IMR-90 (cell line): Measurements from ENCODE around the gene DCAF16. TPM values are rescaled to one million over a fixed set of nuclear protein-coding genes. Genes with fewer than 3 reads are reported as not detected.

Source experiments
- ATAC-seq: fragments of 200-7000 bp; cut with Tn5 transposase; 2 replicates; pipeline ENCODE4 v1.9.1; 2020; ENCODE audit warnings: low read depth, mild to moderate bottlenecking, moderate library complexity
- BruUV-seq: library from RNA; stranded (reverse); fragments of 400-500 nt; replicated peaks from 2 replicates; lab custom pipeline; 2021; lab: Mats Ljungman, UMichigan
- CTCF ChIA-PET: fragments of 300-600 bp; formaldehyde crosslinking; extraction: SDS; loops from one replicate; lab custom pipeline; 2021; ENCODE audit warnings: antibody characterized with exemption; lab: Yijun Ruan, JAX
- POLR2A ChIA-PET: fragments of 300-600 bp; sonication (Branson Sonifier 250); formaldehyde crosslinking; loops from one replicate; lab custom pipeline; 2022; ENCODE audit warnings: antibody characterized with exemption; ENCODE audit not compliant: unreplicated experiment; lab: Charles Lee
- DNase-seq: peaks from one replicate; pipeline ENCODE4 v3.0.0; 2013
- H2AFZ ChIP-seq: replicated peaks from 2 replicates; pipeline ENCODE3; 2013; ENCODE audit warnings: low read length, mild to moderate bottlenecking; ENCODE audit not compliant: poor library complexity
- H2AK5ac ChIP-seq: 2 replicates; pipeline ENCODE4 v1.6.1; 2013; ENCODE audit warnings: low read depth, low read length, inconsistent platforms
- H2AK9ac ChIP-seq: replicated peaks from 2 replicates; pipeline ENCODE3; 2013; ENCODE audit warnings: mild to moderate bottlenecking, low read depth, low read length, moderate library complexity; ENCODE audit not compliant: poor library complexity
- H2BK120ac ChIP-seq: 2 replicates; pipeline ENCODE4 v1.6.1; 2013; ENCODE audit warnings: low read depth, low read length, inconsistent platforms
- H2BK15ac ChIP-seq: 3 replicates; pipeline ENCODE4 v1.6.1; 2013; ENCODE audit warnings: low read depth, low read length, inconsistent platforms
- H2BK20ac ChIP-seq: 2 replicates; pipeline ENCODE4 v1.6.1; 2013; ENCODE audit warnings: low read depth, mild to moderate bottlenecking, inconsistent platforms, low read length, moderate library complexity
- H2BK5ac ChIP-seq: 2 replicates; pipeline ENCODE4 v1.6.1; 2013; ENCODE audit warnings: mild to moderate bottlenecking, low read depth, low read length, inconsistent platforms; ENCODE audit not compliant: poor library complexity, severe bottlenecking
- H3K14ac ChIP-seq: replicated peaks from 2 replicates; pipeline ENCODE4 v1.6.1; 2013; ENCODE audit warnings: low read depth, low read length, inconsistent platforms
- H3K18ac ChIP-seq: 2 replicates; pipeline ENCODE4 v1.6.1; 2013; ENCODE audit warnings: low read depth, low read length, control low read depth
- H3K23ac ChIP-seq: 2 replicates; pipeline ENCODE4 v1.6.1; 2013; ENCODE audit warnings: low read depth, low read length, inconsistent platforms
- H3K27ac ChIP-seq: 2 replicates; pipeline ENCODE4 v1.5.1; 2013; ENCODE audit warnings: mild to moderate bottlenecking, control low read depth, low read length; ENCODE audit not compliant: insufficient read depth
- H3K27me3 ChIP-seq: 2 replicates; pipeline ENCODE4 v1.6.1; 2013; ENCODE audit warnings: low read length; ENCODE audit not compliant: control insufficient read depth, insufficient read depth
- H3K36me3 ChIP-seq: 2 replicates; pipeline ENCODE4 v1.6.1; 2013; ENCODE audit warnings: low read length, mixed read lengths; ENCODE audit not compliant: control insufficient read depth, insufficient read depth
- H3K4ac ChIP-seq: 2 replicates; pipeline ENCODE4 v1.6.1; 2013; ENCODE audit warnings: low read depth, low read length, inconsistent platforms
- H3K4me1 ChIP-seq: 2 replicates; pipeline ENCODE4 v1.6.1; 2013; ENCODE audit warnings: low read length, mixed read lengths; ENCODE audit not compliant: control insufficient read depth, insufficient read depth
- H3K4me2 ChIP-seq: 2 replicates; pipeline ENCODE4 v1.6.1; 2013; ENCODE audit warnings: low read depth, mild to moderate bottlenecking, control low read depth, low read length, moderate library complexity
- H3K4me3 ChIP-seq: 2 replicates; pipeline ENCODE4 v1.5.1; 2013; ENCODE audit warnings: low read depth, mild to moderate bottlenecking, control low read depth, low read length, moderate library complexity; ENCODE audit not compliant: insufficient read depth
- H3K56ac ChIP-seq: 2 replicates; pipeline ENCODE4 v1.6.1; 2013; ENCODE audit warnings: low read length, inconsistent platforms; ENCODE audit not compliant: insufficient read depth; ENCODE audit errors: extremely low read depth
- H3K79me1 ChIP-seq, 2 experiments: 2 replicates each; pipeline ENCODE4 v1.6.1; 2013; ENCODE audit warnings: low read length in 2 of 2, inconsistent platforms in 1 of 2, low read depth in 1 of 2
- H3K9ac ChIP-seq: 2 replicates; pipeline ENCODE4 v1.6.1; 2013; ENCODE audit warnings: low read depth, low read length, control low read depth
- H3K9me1 ChIP-seq: 2 replicates; pipeline ENCODE4 v1.6.1; 2013; ENCODE audit warnings: low read length, inconsistent platforms; ENCODE audit not compliant: insufficient read depth
- H3K9me3 ChIP-seq: 2 replicates; pipeline ENCODE4 v1.6.1; 2013; ENCODE audit warnings: low read length; ENCODE audit not compliant: control insufficient read depth, insufficient read depth
- H4K20me1 ChIP-seq: 2 replicates; pipeline ENCODE4 v1.6.1; 2013; ENCODE audit warnings: low read length, inconsistent platforms; ENCODE audit not compliant: insufficient read depth
- H4K5ac ChIP-seq: 2 replicates; pipeline ENCODE4 v1.6.1; 2013; ENCODE audit warnings: mild to moderate bottlenecking, low read depth, low read length, control low read depth
- H4K8ac ChIP-seq, 2 experiments: 2 replicates each; pipeline ENCODE4 v1.6.1; 2013; ENCODE audit warnings: low read depth in 2 of 2, low read length in 2 of 2, control low read depth in 1 of 2, inconsistent platforms in 1 of 2
- H4K91ac ChIP-seq: 2 replicates; pipeline ENCODE4 v1.6.1; 2013; ENCODE audit warnings: low read depth, low read length, inconsistent platforms; ENCODE audit not compliant: insufficient read depth
- BHLHE40 ChIP-seq: fragments of 150-350 bp; IDR thresholded peaks from 2 replicates; pipeline ENCODE4 v1.6.1; 2016; ENCODE audit warnings: mild to moderate bottlenecking, low read depth, low read length
- CEBPB ChIP-seq: IDR thresholded peaks from 2 replicates; pipeline ENCODE4 v1.6.1; 2012; ENCODE audit warnings: low read depth, low read length, improper control_type of control experiment
- CHD1 ChIP-seq: IDR thresholded peaks from 2 replicates; pipeline ENCODE4 v1.6.1; 2012; ENCODE audit warnings: low read depth, low read length, improper control_type of control experiment
- CTCF ChIP-seq: conservative IDR thresholded peaks from 2 replicates; pipeline ENCODE4 v1.5.1; 2012; ENCODE audit warnings: mild to moderate bottlenecking, low read depth, low read length, improper control_type of control experiment
- ELK1 ChIP-seq: fragments of 150-350 bp; IDR thresholded peaks from 2 replicates; pipeline ENCODE4 v1.6.1; 2016; ENCODE audit warnings: low read depth, mild to moderate bottlenecking, low read length, moderate library complexity, borderline replicate concordance
- MAFK ChIP-seq: IDR thresholded peaks from 2 replicates; pipeline ENCODE4 v1.6.1; 2012; ENCODE audit warnings: low read depth, low read length, improper control_type of control experiment
- MAZ ChIP-seq: IDR thresholded peaks from 2 replicates; pipeline ENCODE4 v1.6.1; 2012; ENCODE audit warnings: low read depth, mild to moderate bottlenecking, low read length, improper control_type of control experiment, moderate library complexity, borderline replicate concordance
- MXI1 ChIP-seq: IDR thresholded peaks from 2 replicates; pipeline ENCODE4 v1.6.1; 2012; ENCODE audit warnings: low read depth, mild to moderate bottlenecking, low read length, moderate library complexity, borderline replicate concordance
- NFE2L2 ChIP-seq: fragments of 150-350 bp; IDR thresholded peaks from 2 replicates; pipeline ENCODE4 v1.6.1; 2016; ENCODE audit warnings: low read depth, mild to moderate bottlenecking, low read length
- POLR2A ChIP-seq: IDR thresholded peaks from 2 replicates; pipeline ENCODE4 v1.6.1; 2012; ENCODE audit warnings: mild to moderate bottlenecking, low read depth, low read length
- RAD21 ChIP-seq: IDR thresholded peaks from 2 replicates; pipeline ENCODE4 v1.6.1; 2012; ENCODE audit warnings: low read length, improper control_type of control experiment
- RCOR1 ChIP-seq: IDR thresholded peaks from 2 replicates; pipeline ENCODE4 v1.6.1; 2012; ENCODE audit warnings: mild to moderate bottlenecking, low read length, improper control_type of control experiment; ENCODE audit not compliant: insufficient replicate concordance
- RFX5 ChIP-seq: IDR thresholded peaks from 2 replicates; pipeline ENCODE4 v1.8.0; 2012; ENCODE audit warnings: low read depth, mild to moderate bottlenecking, low read length, moderate library complexity
- SMC3 ChIP-seq: fragments of 150-350 bp; IDR thresholded peaks from 2 replicates; pipeline ENCODE4 v1.6.1; 2016; ENCODE audit warnings: low read depth, mild to moderate bottlenecking, antibody characterized with exemption, low read length, moderate library complexity
- WGBS, 2 experiments: methylation state at CpG; one replicate each; pipeline versions ENCODE4 v1.1.5 to v1.1.7; 2013; ENCODE audit warnings: missing lambda C conversion rate in 2 of 2; ENCODE audit not compliant: insufficient read length in 1 of 2; ENCODE audit errors: extremely low coverage in 2 of 2; 5-methylcytosine and 5-hydroxymethylcytosine counted together
- dilution Hi-C: fragments of 300-500 bp; cut with HindIII; formaldehyde crosslinking; loops from one replicate; pipeline ENCODE4 v1.14.3; 2018; ENCODE audit warnings: low sequenced_read_pairs; ENCODE audit not compliant: unreplicated experiment
- in situ Hi-C: fragments of 300-500 bp; cut with MboI; formaldehyde crosslinking; loops from 3 replicates; pipeline ENCODE4 v1.14.3; 2019; ENCODE audit warnings: low sequenced_read_pairs, inconsistent platforms, mixed read lengths
- intact Hi-C: fragments of 100-400 bp; cut with micrococcal nuclease; formaldehyde crosslinking; loops from 2 replicates; pipeline ENCODE4 v1.10.0; 2022
- polyA plus RNA-seq, 3 experiments: library from polyadenylated mRNA; depleted of rRNA; stranded (reverse); fragments of >200 nt; gene quantifications; 2 replicates each; pipeline ENCODE4 v1.2.3, GENCODE V29; 2012; ENCODE audit warnings: low replicate concordance in 1 of 3
- total RNA-seq: library from RNA; depleted of rRNA; stranded (reverse); fragments of >200 nt; gene quantifications from 2 replicates; pipeline ENCODE4 v1.2.3, GENCODE V29; 2012
- TF ChIP-seq, protein P1 (sequence below): fragments of 150-350 bp; IDR thresholded peaks from 2 replicates; pipeline ENCODE4 v1.6.1; 2017; ENCODE audit warnings: mild to moderate bottlenecking, antibody characterized with exemption, low read length, low read depth

Gene DCAF16
- total and polyA plus RNA-seq, 2 of the 4 experiments (the other 2 are of a cell fraction): 15.1 to 31.5 TPM

DNA sequence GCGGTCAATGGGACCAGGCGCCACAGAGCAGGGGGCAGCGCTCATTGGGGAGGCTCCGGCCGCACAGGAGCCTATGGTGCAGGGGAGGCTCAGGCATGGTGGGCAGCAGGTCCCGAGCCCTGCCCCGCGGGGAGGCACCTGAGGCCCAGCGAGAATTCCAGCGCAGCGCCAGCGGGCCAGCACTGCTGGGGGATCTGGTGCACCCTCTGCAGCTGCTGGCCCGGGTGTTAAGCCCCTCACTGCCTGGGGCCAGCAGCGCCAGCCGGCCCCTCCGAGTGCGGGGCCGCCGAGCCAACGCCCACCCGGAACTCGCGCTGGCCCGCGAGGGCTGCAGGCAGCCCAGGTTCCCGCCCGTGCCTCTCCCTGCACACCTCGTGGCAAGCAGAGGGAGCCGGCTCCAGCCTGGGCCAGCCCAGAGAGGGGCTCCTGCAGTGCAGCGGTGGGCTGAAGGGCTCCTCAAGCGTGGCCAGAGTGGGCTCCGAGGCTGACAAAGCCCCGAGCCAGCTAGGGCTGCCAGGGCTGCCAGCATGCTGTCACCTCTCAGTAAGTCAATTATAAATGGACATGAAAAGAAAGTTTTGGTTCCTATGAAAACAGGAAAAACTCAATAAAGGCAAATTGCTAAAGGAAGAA lies 43.6 kb downstream of the DCAF16 start:
- H3K9ac ChIP-seq: no peak overlapping the region
- no peak overlapping the region for H2AFZ ChIP-seq
- in situ Hi-C loops (no loop called here), dilution Hi-C loops (no loop called here), intact Hi-C loops (no loop called here)
- H2BK5ac ChIP-seq: no peak overlapping the region
- no peak overlapping the region for H4K5ac ChIP-seq
- no peak overlapping the region for H2BK20ac ChIP-seq
- H3K9me3 ChIP-seq: no peaks in the 10 kb centered on the region
- no peaks in the 10 kb centered on the region for H3K79me1 ChIP-seq
- TF ChIP-seq MXI1 (no peak), RAD21 (no peak), POLR2A (no peak), CHD1 (no peak), MAFK (no peak), RCOR1 (no peak), CEBPB (no peak), ELK1 (no peak), BHLHE40 (no peak), CTCF (no peak), MAZ (no peak), NFE2L2 (no peak), RFX5 (no peak), SMC3 (no peak)
- TF ChIP-seq, protein P1, sequence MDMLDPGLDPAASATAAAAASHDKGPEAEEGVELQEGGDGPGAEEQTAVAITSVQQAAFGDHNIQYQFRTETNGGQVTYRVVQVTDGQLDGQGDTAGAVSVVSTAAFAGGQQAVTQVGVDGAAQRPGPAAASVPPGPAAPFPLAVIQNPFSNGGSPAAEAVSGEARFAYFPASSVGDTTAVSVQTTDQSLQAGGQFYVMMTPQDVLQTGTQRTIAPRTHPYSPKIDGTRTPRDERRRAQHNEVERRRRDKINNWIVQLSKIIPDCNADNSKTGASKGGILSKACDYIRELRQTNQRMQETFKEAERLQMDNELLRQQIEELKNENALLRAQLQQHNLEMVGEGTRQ: no peak
- H3K9me1 ChIP-seq: no peaks in the 10 kb centered on the region
- BruUV-seq: no TSS peak
- no peak overlapping the region for H2AK9ac ChIP-seq
- ChIA-PET CTCF (no interaction called here), POLR2A (no interaction called here)
- H2BK120ac ChIP-seq: no peak overlapping the region
- H4K8ac ChIP-seq: no peak overlapping the region
- no peak overlapping the region for H4K91ac ChIP-seq
- H3K14ac ChIP-seq: no peak overlapping the region
- 94% methylated on average over 18 of the region's 33 CpGs; no CpG with 5 or more reads in 1 of the 2 experiments for WGBS, 2 experiments
- H3K36me3 ChIP-seq: no peaks in the 10 kb centered on the region
- H2BK15ac ChIP-seq: no peak overlapping the region
- H3K27ac ChIP-seq: no peak overlapping the region
- ATAC-seq (no peak), DNase-seq (no peak)
- H3K4ac ChIP-seq: no peak overlapping the region
- no peak overlapping the region for H3K56ac ChIP-seq
- H3K18ac ChIP-seq: no peak overlapping the region
- H2AK5ac ChIP-seq: no peak overlapping the region
- no peak overlapping the region for H3K4me3 ChIP-seq
- H3K23ac ChIP-seq: no peak overlapping the region
- no peaks in the 10 kb centered on the region for H3K4me1 ChIP-seq
- H4K20me1 ChIP-seq: no peaks in the 10 kb centered on the region
- no peak overlapping the region for H3K4me2 ChIP-seq
- H3K27me3 ChIP-seq: no peaks in the 10 kb centered on the region
